Measurements from ENCODE around the gene HIVEP3.

GRCh38 chr1:41564741-41565475 is 353.8 kb downstream of the HIVEP3 start:
- TF ChIP-seq CTCF (tag by site-specific recombination; IDR thresholded peaks at IDR 0.05) (no peak), ZSCAN18 (tag by site-specific recombination; IDR thresholded peaks at IDR 0.05) (no peak)

Measured in HEK293 (cell line).